HEK293 (cell line): ENCODE results near the gene CDO1.

Source experiments
- CTCF ChIA-PET: fragments of 350-600 bp; formaldehyde crosslinking; extraction: SDS; loops from one replicate; lab custom pipeline; 2021; ENCODE audit warnings: antibody characterized with exemption; lab: Yijun Ruan, JAX
- POLR2A ChIA-PET: fragments of 300-600 bp; formaldehyde crosslinking; extraction: SDS; loops from one replicate; lab custom pipeline; 2020; ENCODE audit warnings: antibody characterized with exemption, inconsistent platforms; lab: Yijun Ruan, JAX
- H3K27ac ChIP-seq: fragments of 200-500 bp; sonication (Bioruptor generic); 2 replicates; pipeline ENCODE4 v1.5.1; 2014; ENCODE audit warnings: low read depth, low read length, control low read depth, inconsistent platforms; ENCODE audit errors: extremely low read depth
- H3K36me3 ChIP-seq, 2 experiments: fragments of 200-500 bp in 1 of 2; sonication (Bioruptor generic) in 1 of 2; 1 replicate in 1 of 2; 2 replicates in 1 of 2; pipeline ENCODE4 v1.5.1; 2014 to 2017; ENCODE audit warnings: inconsistent platforms in 2 of 2, low read length in 2 of 2; ENCODE audit not compliant: control insufficient read depth in 2 of 2, insufficient read depth in 1 of 2
- H3K4me1 ChIP-seq: fragments of 200-500 bp; sonication (Bioruptor generic); 2 replicates; pipeline ENCODE4 v1.5.1; 2014; ENCODE audit warnings: mild to moderate bottlenecking, low read length, inconsistent platforms; ENCODE audit not compliant: control insufficient read depth, insufficient read depth
- H3K4me3 ChIP-seq: 2 replicates; pipeline ENCODE4 v1.5.1; 2011; ENCODE audit warnings: low read depth, mild to moderate bottlenecking, control low read depth, low read length, moderate library complexity
- H3K9me3 ChIP-seq: fragments of 200-500 bp; sonication (Bioruptor generic); 2 replicates; pipeline ENCODE4 v1.5.1; 2014; ENCODE audit warnings: low read depth, low read length, inconsistent platforms; ENCODE audit not compliant: control insufficient read depth, insufficient read depth
- KLF10 ChIP-seq: fragments of 450-650 bp; IDR thresholded peaks from 2 replicates; pipeline ENCODE4 v1.5.1; 2018; ENCODE audit warnings: missing biosample characterization, mild to moderate bottlenecking, missing genetic modification characterization
- MEIS1 ChIP-seq: sonication (generic); formaldehyde crosslinking; IDR thresholded peaks from 2 replicates; pipeline ENCODE4 v1.8.1; 2022; ENCODE audit warnings: missing genetic modification reagents, mild to moderate bottlenecking, borderline replicate concordance
- PRDM2 ChIP-seq: fragments of 450-650 bp; formaldehyde crosslinking; IDR thresholded peaks from 2 replicates; pipeline ENCODE4 v1.5.1; 2016; ENCODE audit warnings: missing biosample characterization, missing genetic modification characterization, borderline replicate concordance
- TSHZ1 ChIP-seq: fragments of 450-650 bp; formaldehyde crosslinking; IDR thresholded peaks from 2 replicates; pipeline ENCODE4 v1.5.1; 2016; ENCODE audit warnings: missing biosample characterization, missing genetic modification characterization, borderline replicate concordance
- WT1 ChIP-seq: fragments of 450-650 bp; formaldehyde crosslinking; IDR thresholded peaks from 2 replicates; pipeline ENCODE4 v1.5.1; 2016; ENCODE audit warnings: missing biosample characterization, missing genetic modification characterization
- ZBTB21 ChIP-seq: fragments of 450-650 bp; formaldehyde crosslinking; IDR thresholded peaks from 2 replicates; pipeline ENCODE4 v1.5.1; 2017; ENCODE audit warnings: missing biosample characterization, missing genetic modification characterization
- ZEB2 ChIP-seq: fragments of 450-650 bp; formaldehyde crosslinking; IDR thresholded peaks from 2 replicates; pipeline ENCODE4 v1.5.1; 2016; ENCODE audit warnings: missing biosample characterization, missing genetic modification characterization
- ZNF133 ChIP-seq: fragments of 450-650 bp; formaldehyde crosslinking; IDR thresholded peaks from 2 replicates; pipeline ENCODE4 v1.5.1; 2016; ENCODE audit warnings: missing biosample characterization, missing genetic modification characterization
- ZNF169 ChIP-seq: fragments of 450-650 bp; formaldehyde crosslinking; IDR thresholded peaks from 2 replicates; pipeline ENCODE4 v1.5.1; 2016; ENCODE audit warnings: missing biosample characterization, missing genetic modification characterization
- ZNF211 ChIP-seq: fragments of 450-650 bp; formaldehyde crosslinking; IDR thresholded peaks from 2 replicates; pipeline ENCODE4 v1.5.1; 2016; ENCODE audit warnings: low read depth, missing biosample characterization, missing genetic modification characterization
- ZNF223 ChIP-seq: fragments of 450-650 bp; formaldehyde crosslinking; IDR thresholded peaks from 2 replicates; pipeline ENCODE4 v1.5.1; 2016; ENCODE audit warnings: missing biosample characterization, missing genetic modification characterization
- ZNF239 ChIP-seq: fragments of 450-650 bp; formaldehyde crosslinking; IDR thresholded peaks from 2 replicates; pipeline ENCODE4 v1.5.1; 2016; ENCODE audit warnings: missing biosample characterization, missing genetic modification characterization
- ZNF280D ChIP-seq: fragments of 450-650 bp; formaldehyde crosslinking; IDR thresholded peaks from 2 replicates; pipeline ENCODE4 v1.5.1; 2016; ENCODE audit warnings: missing biosample characterization, missing genetic modification characterization
- ZNF423 ChIP-seq: fragments of 450-650 bp; formaldehyde crosslinking; IDR thresholded peaks from 2 replicates; pipeline ENCODE4 v1.5.1; 2016; ENCODE audit warnings: missing biosample characterization, missing genetic modification characterization
- ZNF426 ChIP-seq: fragments of 450-650 bp; formaldehyde crosslinking; IDR thresholded peaks from 2 replicates; pipeline ENCODE4 v1.5.1; 2017; ENCODE audit warnings: missing biosample characterization, missing genetic modification characterization, mild to moderate bottlenecking, inconsistent platforms, moderate library complexity
- ZNF433 ChIP-seq: fragments of 450-650 bp; formaldehyde crosslinking; IDR thresholded peaks from 2 replicates; pipeline ENCODE4 v1.5.1; 2016; ENCODE audit warnings: missing biosample characterization, missing genetic modification characterization, low read depth
- ZNF473 ChIP-seq: fragments of 450-650 bp; formaldehyde crosslinking; IDR thresholded peaks from 2 replicates; pipeline ENCODE4 v1.5.1; 2017; ENCODE audit warnings: missing biosample characterization, missing genetic modification characterization
- ZNF514 ChIP-seq: fragments of 450-650 bp; formaldehyde crosslinking; IDR thresholded peaks from 2 replicates; pipeline ENCODE4 v1.5.1; 2016; ENCODE audit warnings: missing biosample characterization, missing genetic modification characterization
- ZNF549 ChIP-seq: fragments of 450-650 bp; IDR thresholded peaks from 2 replicates; pipeline ENCODE4 v1.5.1; 2018; ENCODE audit warnings: missing biosample characterization, missing genetic modification characterization, mild to moderate bottlenecking, inconsistent platforms, moderate library complexity
- ZNF610 ChIP-seq: fragments of 450-650 bp; formaldehyde crosslinking; IDR thresholded peaks from 2 replicates; pipeline ENCODE4 v1.5.1; 2016; ENCODE audit warnings: missing biosample characterization, missing genetic modification characterization, borderline replicate concordance
- ZNF76 ChIP-seq: fragments of 450-650 bp; formaldehyde crosslinking; IDR thresholded peaks from 2 replicates; pipeline ENCODE4; 2016; ENCODE audit warnings: low read depth, missing biosample characterization, missing genetic modification characterization, borderline replicate concordance
- ZNF837 ChIP-seq: fragments of 450-650 bp; formaldehyde crosslinking; IDR thresholded peaks from 2 replicates; pipeline ENCODE4 v1.5.1; 2016; ENCODE audit warnings: missing biosample characterization, missing genetic modification characterization
- ZSCAN23 ChIP-seq: fragments of 450-650 bp; formaldehyde crosslinking; IDR thresholded peaks from 2 replicates; pipeline ENCODE4 v1.5.1; 2016; ENCODE audit warnings: missing biosample characterization, missing genetic modification characterization

Gene CDO1

GRCh38 chr5:115810761-115811160 is 5.7 kb downstream of the CDO1 start:
- ChIA-PET POLR2A (no interaction called here), CTCF (no interaction called here)
- H3K27ac ChIP-seq = no peak overlapping the region
- TF ChIP-seq ZNF473 (tag by site-specific recombination) = no peak
- no peak for TF ChIP-seq WT1 (tag by site-specific recombination)
- no peak for TF ChIP-seq ZNF169 (tag by site-specific recombination)
- no peak for TF ChIP-seq ZNF223 (tag by site-specific recombination)
- TF ChIP-seq ZSCAN23 (tag by site-specific recombination) = no peak
- no peak for TF ChIP-seq ZNF426
- no peak for TF ChIP-seq ZNF239 (tag by site-specific recombination)
- no peak for TF ChIP-seq MEIS1 (CRISPR knock-in tag)
- TF ChIP-seq ZNF280D (tag by site-specific recombination) = no peak
- no peak for TF ChIP-seq ZNF549
- no peak for TF ChIP-seq ZNF423
- no peak for TF ChIP-seq ZEB2
- TF ChIP-seq ZNF514 (tag by site-specific recombination) = no peak
- TF ChIP-seq ZNF837 (tag by site-specific recombination) = no peak
- no peak for TF ChIP-seq ZNF433 (tag by site-specific recombination)
- no peak for TF ChIP-seq ZNF610 (tag by site-specific recombination)
- no peak for TF ChIP-seq TSHZ1 (tag by site-specific recombination)
- no peak for TF ChIP-seq ZNF133
- TF ChIP-seq ZBTB21 (tag by site-specific recombination) = no peak
- 0 out of 2 replicates have a peak, but pooled peaks cover 2% of the 10 kb centered on the region for H3K4me1 ChIP-seq
- peaks cover 0 to 9% of the 10 kb centered on the region in 2 experiments; a peak in 1 of 3 replicates for H3K36me3 ChIP-seq
- no peaks in the 10 kb centered on the region for H3K9me3 ChIP-seq
- H3K4me3 ChIP-seq = no peak overlapping the region

- Histone ChIP-seq H3K9me3 (no peaks in the 10 kb centered on the region), H3K36me3 (peaks cover 0 to 11% of the 10 kb centered on the region in 2 experiments; a peak in 1 of 3 replicates), H3K4me3 (no peak overlapping the region), H3K4me1 (0 out of 2 replicates have a peak, but pooled peaks cover 2% of the 10 kb centered on the region), H3K27ac (no peak overlapping the region)
- ChIA-PET POLR2A (no interaction called here), CTCF (interaction anchor here (0.6 to 1.1 kb wide), 2 partner anchors 16 to 21 kb away, joined by 3 read pairs; no protein-coding TSS in a partner anchor)
- no peak for TF ChIP-seq KLF10 (tag by site-specific recombination)
- no peak for TF ChIP-seq PRDM2 (tag by site-specific recombination)
- TF ChIP-seq ZNF211 (tag by site-specific recombination) = no peak
- TF ChIP-seq ZNF76 (tag by site-specific recombination) = no peak
These were observed 6.5 kb downstream of the CDO1 start for GRCh38 chr5:115809946-115810345.
